GM19099 (cell line): ENCODE data around the gene SYT1.

Source experiments
- POLR2A ChIP-seq: IDR thresholded peaks from 3 replicates; pipeline ENCODE4 v1.6.1; 2011; ENCODE audit warnings: low read depth; ENCODE audit not compliant: insufficient read length; ENCODE audit errors: extremely low read depth

SYT1 gene

GRCh38 chr12:79183926-79184325 is 319.4 kb downstream of the SYT1 start:
- no peak for TF ChIP-seq POLR2A

- TF ChIP-seq POLR2A, result no peak
Observed at GRCh38 chr12:79186506-79186905, 321.9 kb downstream of the SYT1 start.

GRCh38 chr12:79187032-79187431 is 322.5 kb downstream of the SYT1 start:
- TF ChIP-seq POLR2A, result no peak

- TF ChIP-seq POLR2A, result no peak
Observed at GRCh38 chr12:79191391-79191790, 326.8 kb downstream of the SYT1 start.

- TF ChIP-seq POLR2A, result no peak
Observed at GRCh38 chr12:79194595-79194994, 330.0 kb downstream of the SYT1 start.

- no peak for TF ChIP-seq POLR2A
Observed at GRCh38 chr12:79199166-79199565, 334.6 kb downstream of the SYT1 start.

- no peak for TF ChIP-seq POLR2A
Observed at GRCh38 chr12:79200176-79200575, 335.6 kb downstream of the SYT1 start.

- no peak for TF ChIP-seq POLR2A
Observed at GRCh38 chr12:79203058-79203647, 338.6 kb downstream of the SYT1 start.

- TF ChIP-seq POLR2A, result no peak
Observed at GRCh38 chr12:79206871-79207270, 342.3 kb downstream of the SYT1 start.

GRCh38 chr12:79217306-79217705 is 352.7 kb downstream of the SYT1 start:
- no peak for TF ChIP-seq POLR2A

GRCh38 chr12:79223210-79223609 is 358.6 kb downstream of the SYT1 start:
- TF ChIP-seq POLR2A, result no peak

GRCh38 chr12:79223761-79224160 is 359.2 kb downstream of the SYT1 start:
- TF ChIP-seq POLR2A, result no peak

GRCh38 chr12:79227091-79227490 is 362.5 kb downstream of the SYT1 start:
- no peak for TF ChIP-seq POLR2A

- TF ChIP-seq POLR2A, result no peak
Observed at GRCh38 chr12:79227646-79228045, 363.1 kb downstream of the SYT1 start.

- no peak for TF ChIP-seq POLR2A
Observed at GRCh38 chr12:79233341-79233781, 368.8 kb downstream of the SYT1 start.

GRCh38 chr12:79236920-79237319 is 372.3 kb downstream of the SYT1 start:
- TF ChIP-seq POLR2A, result no peak

- no peak for TF ChIP-seq POLR2A
Observed at GRCh38 chr12:79238246-79238645, 373.7 kb downstream of the SYT1 start.

GRCh38 chr12:79247494-79247893 is 382.9 kb downstream of the SYT1 start:
- TF ChIP-seq POLR2A, result no peak

GRCh38 chr12:79250186-79250585 is 385.6 kb downstream of the SYT1 start:
- no peak for TF ChIP-seq POLR2A
